ENCODE results near the gene RPL10.
"Not testable (repeated sequence)": the region's sequence is repeated elsewhere in the genome, so short reads cannot be mapped to it uniquely, and the experiment has no call there.

GRCh38 chrX:154396363-154396762 is 1.8 kb upstream of the RPL10 start:
- TF ChIP-seq, protein P1, sequence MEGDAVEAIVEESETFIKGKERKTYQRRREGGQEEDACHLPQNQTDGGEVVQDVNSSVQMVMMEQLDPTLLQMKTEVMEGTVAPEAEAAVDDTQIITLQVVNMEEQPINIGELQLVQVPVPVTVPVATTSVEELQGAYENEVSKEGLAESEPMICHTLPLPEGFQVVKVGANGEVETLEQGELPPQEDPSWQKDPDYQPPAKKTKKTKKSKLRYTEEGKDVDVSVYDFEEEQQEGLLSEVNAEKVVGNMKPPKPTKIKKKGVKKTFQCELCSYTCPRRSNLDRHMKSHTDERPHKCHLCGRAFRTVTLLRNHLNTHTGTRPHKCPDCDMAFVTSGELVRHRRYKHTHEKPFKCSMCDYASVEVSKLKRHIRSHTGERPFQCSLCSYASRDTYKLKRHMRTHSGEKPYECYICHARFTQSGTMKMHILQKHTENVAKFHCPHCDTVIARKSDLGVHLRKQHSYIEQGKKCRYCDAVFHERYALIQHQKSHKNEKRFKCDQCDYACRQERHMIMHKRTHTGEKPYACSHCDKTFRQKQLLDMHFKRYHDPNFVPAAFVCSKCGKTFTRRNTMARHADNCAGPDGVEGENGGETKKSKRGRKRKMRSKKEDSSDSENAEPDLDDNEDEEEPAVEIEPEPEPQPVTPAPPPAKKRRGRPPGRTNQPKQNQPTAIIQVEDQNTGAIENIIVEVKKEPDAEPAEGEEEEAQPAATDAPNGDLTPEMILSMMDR (IDR thresholded peaks at IDR 0.05 in 4 of 5, conservative IDR thresholded peaks at IDR 0.05 in 1 of 5), result not testable (repeated sequence)
- not testable (repeated sequence) for TF ChIP-seq POLR2A (IDR thresholded peaks at IDR 0.05)
